ENCODE measurements around the gene GBA3. TPM values are rescaled to one million over a fixed set of nuclear protein-coding genes. Genes with fewer than 3 reads are reported as not detected.

GBA3 gene
- total and polyA plus RNA-seq, 2 donors (not counting 3 experiments of a cell fraction or from before 2014, with no cell fraction given): not detected

DNA sequence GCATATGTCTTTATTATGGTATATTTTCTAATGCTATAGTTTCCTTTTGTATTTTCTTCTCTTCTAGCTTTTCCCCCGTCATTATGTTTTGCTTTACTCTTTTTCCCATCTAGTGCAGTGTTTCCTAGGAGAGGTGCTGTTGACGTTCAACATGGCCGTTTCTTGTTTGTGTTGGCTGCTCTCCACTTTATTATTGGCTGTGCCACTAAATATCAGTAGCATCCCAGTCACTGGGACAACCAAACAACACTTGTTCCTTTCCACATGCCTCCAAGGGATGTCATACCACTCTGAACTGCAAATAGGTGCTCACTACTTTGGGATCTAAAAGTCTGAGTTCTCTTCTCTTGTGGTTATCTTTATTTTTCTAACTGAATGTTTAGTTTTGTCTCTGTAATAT lies 26.5 kb downstream of the GBA3 start:
- TF ChIP-seq JUN (IDR thresholded peaks at IDR 0.05; ENCODE audit: borderline replicate concordance, insufficient read depth, insufficient read length, low read depth): no peak
- TF ChIP-seq POLR2A (IDR thresholded peaks at IDR 0.05; ENCODE audit: low read depth, low read length): no peak
- TF ChIP-seq POLR2AphosphoS5 (IDR thresholded peaks at IDR 0.05; ENCODE audit: insufficient read depth, low read depth, low read length): no peak
- TF ChIP-seq FOS (IDR thresholded peaks at IDR 0.05; ENCODE audit: borderline replicate concordance, insufficient read depth, low read length): no peak
- TF ChIP-seq, protein P1, sequence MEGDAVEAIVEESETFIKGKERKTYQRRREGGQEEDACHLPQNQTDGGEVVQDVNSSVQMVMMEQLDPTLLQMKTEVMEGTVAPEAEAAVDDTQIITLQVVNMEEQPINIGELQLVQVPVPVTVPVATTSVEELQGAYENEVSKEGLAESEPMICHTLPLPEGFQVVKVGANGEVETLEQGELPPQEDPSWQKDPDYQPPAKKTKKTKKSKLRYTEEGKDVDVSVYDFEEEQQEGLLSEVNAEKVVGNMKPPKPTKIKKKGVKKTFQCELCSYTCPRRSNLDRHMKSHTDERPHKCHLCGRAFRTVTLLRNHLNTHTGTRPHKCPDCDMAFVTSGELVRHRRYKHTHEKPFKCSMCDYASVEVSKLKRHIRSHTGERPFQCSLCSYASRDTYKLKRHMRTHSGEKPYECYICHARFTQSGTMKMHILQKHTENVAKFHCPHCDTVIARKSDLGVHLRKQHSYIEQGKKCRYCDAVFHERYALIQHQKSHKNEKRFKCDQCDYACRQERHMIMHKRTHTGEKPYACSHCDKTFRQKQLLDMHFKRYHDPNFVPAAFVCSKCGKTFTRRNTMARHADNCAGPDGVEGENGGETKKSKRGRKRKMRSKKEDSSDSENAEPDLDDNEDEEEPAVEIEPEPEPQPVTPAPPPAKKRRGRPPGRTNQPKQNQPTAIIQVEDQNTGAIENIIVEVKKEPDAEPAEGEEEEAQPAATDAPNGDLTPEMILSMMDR (IDR thresholded peaks at IDR 0.05; ENCODE audit: extremely low read depth in 1 of 2, insufficient read depth in 1 of 2, low read depth in 1 of 2, low read length in 2 of 2): no peak
- TF ChIP-seq, protein P2, sequence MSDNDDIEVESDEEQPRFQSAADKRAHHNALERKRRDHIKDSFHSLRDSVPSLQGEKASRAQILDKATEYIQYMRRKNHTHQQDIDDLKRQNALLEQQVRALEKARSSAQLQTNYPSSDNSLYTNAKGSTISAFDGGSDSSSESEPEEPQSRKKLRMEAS (IDR thresholded peaks at IDR 0.05; ENCODE audit: insufficient read depth, insufficient read length): no peak
- TF ChIP-seq EZH2 (IDR thresholded peaks at IDR 0.05; ENCODE audit: borderline replicate concordance, low read depth, low read length, severe bottlenecking): no peak
- TF ChIP-seq MYC (IDR thresholded peaks at IDR 0.05; ENCODE audit: low read depth, low read length): no peak
- no peak for TF ChIP-seq GATA2 (IDR thresholded peaks at IDR 0.05; ENCODE audit: insufficient read depth, insufficient read length, low read depth, low read length)
- no peak for DNase-seq (ENCODE audit: low read depth, low spot score)
- no peak overlapping the region for H2AFZ ChIP-seq (ENCODE audit: low read depth, low read length)
- ChIA-PET CTCF (no interaction called here), POLR2A (no interaction called here)
- no peak overlapping the region for H3K9ac ChIP-seq (replicated peaks; ENCODE audit: extremely low read depth, insufficient read depth, low read length)
- H4K20me1 ChIP-seq (replicated peaks; ENCODE audit: control insufficient read depth, extremely low read depth, insufficient read depth, low read length): no peaks in the 10 kb centered on the region
- no TSS peak for BruUV-seq (replicated peaks)
- dilution Hi-C loops (cut with MboI; ENCODE audit: extremely low pct_ligation_motif_present, low sequenced_read_pairs): no loop called here
- no peak for FAIRE-seq
- H3K9me1 ChIP-seq (replicated peaks; ENCODE audit: control insufficient read depth, extremely low read depth, insufficient read depth, low read length): no peaks in the 10 kb centered on the region
- H3K27me3 ChIP-seq (ENCODE audit: control insufficient read depth in 2 of 2, insufficient read depth in 2 of 2, low read length in 2 of 2): no peaks in the 10 kb centered on the region
- H3K4me3 ChIP-seq (replicated peaks in 1 of 3; ENCODE audit: insufficient read depth in 1 of 3, low read depth in 1 of 3, low read length in 3 of 3): no peak overlapping the region
- H3K36me3 ChIP-seq (ENCODE audit: control insufficient read depth in 2 of 2, extremely low read depth in 1 of 2, insufficient read depth in 2 of 2, low read length in 2 of 2): no peaks in the 10 kb centered on the region
- intact Hi-C loops (cut with micrococcal nuclease): no loop called here
- no peaks in the 10 kb centered on the region for H3K79me2 ChIP-seq (ENCODE audit: control insufficient read depth, insufficient read depth, low read length)
- H3K4me1 ChIP-seq (ENCODE audit: control insufficient read depth, extremely low read depth, insufficient read depth, low read length): no peaks in the 10 kb centered on the region
- no peaks in the 10 kb centered on the region for H3K9me3 ChIP-seq (replicated peaks; ENCODE audit: control insufficient read depth, insufficient read depth, low read length)
- H3K27ac ChIP-seq (ENCODE audit: insufficient read depth, low read depth, low read length): no peak overlapping the region
- H3K4me2 ChIP-seq (ENCODE audit: insufficient read depth, low read length): no peak overlapping the region

All from endothelial cell of umbilical vein (primary cell).